ENCODE measurements around the gene NR2C1. TPM values are rescaled to one million over a fixed set of nuclear protein-coding genes. Genes with fewer than 3 reads are reported as not detected.

The NR2C1 gene
- total RNA-seq, 1 experiment from 2014 or later: 45.2 TPM

GRCh38 chr12:95073698-95074520 is 491 bp upstream of the NR2C1 start:
- peak overlapping the region; percentile 98 for H3K4me3 ChIP-seq (ENCODE audit: low read length)
- no peaks in the 10 kb centered on the region for H3K9me2 ChIP-seq (replicated peaks; ENCODE audit: insufficient read depth, low read length)
- H3K79me2 ChIP-seq (ENCODE audit: low read length): peaks cover 45% of the 10 kb centered on the region
- H3K27me3 ChIP-seq (ENCODE audit: low read length): no peaks in the 10 kb centered on the region
- peak overlapping the region; percentile 95 for H3K9ac ChIP-seq (ENCODE audit: low read length)
- H3K4me1 ChIP-seq (ENCODE audit: low read length): peaks cover 17% of the 10 kb centered on the region
- peak overlapping the region; percentile 64 for H2AFZ ChIP-seq (ENCODE audit: low read length)
- H3K9me3 ChIP-seq (ENCODE audit: low read length): no peaks in the 10 kb centered on the region
- no peaks in the 10 kb centered on the region for H4K20me1 ChIP-seq (ENCODE audit: insufficient read depth, low read depth, low read length)
- H3K4me2 ChIP-seq (ENCODE audit: low read depth, low read length, poor library complexity, severe bottlenecking): peak overlapping the region; percentile 88
- H3K36me3 ChIP-seq (ENCODE audit: insufficient read depth, low read length): no peaks in the 10 kb centered on the region; the same call in 1 of the 2 replicates
- no peak for DNase-seq
- H3K27ac ChIP-seq (ENCODE audit: low read length): peak overlapping the region; percentile 10; the same call in 1 of the 2 replicates

GRCh38 chr12:95070378-95070777 is 3.0 kb downstream of the NR2C1 start:
- no peak overlapping the region for H3K4me2 ChIP-seq (ENCODE audit: low read depth, low read length, poor library complexity, severe bottlenecking)
- no peak overlapping the region for H3K27ac ChIP-seq (ENCODE audit: low read length)
- H3K4me3 ChIP-seq (ENCODE audit: low read length): no peak overlapping the region
- H3K4me1 ChIP-seq (ENCODE audit: low read length): peaks cover 17% of the 10 kb centered on the region
- no peak overlapping the region for H3K9ac ChIP-seq (ENCODE audit: low read length)
- no peaks in the 10 kb centered on the region for H3K27me3 ChIP-seq (ENCODE audit: low read length)
- peaks cover 71% of the 10 kb centered on the region for H3K79me2 ChIP-seq (ENCODE audit: low read length)
- H3K9me3 ChIP-seq (ENCODE audit: low read length): no peaks in the 10 kb centered on the region
- H4K20me1 ChIP-seq (ENCODE audit: insufficient read depth, low read depth, low read length): no peaks in the 10 kb centered on the region
- H2AFZ ChIP-seq (ENCODE audit: low read length): no peak overlapping the region
- no peaks in the 10 kb centered on the region for H3K9me2 ChIP-seq (replicated peaks; ENCODE audit: insufficient read depth, low read length)
- DNase-seq: no peak
- peaks cover 12% of the 10 kb centered on the region; the same call in 1 of the 2 replicates for H3K36me3 ChIP-seq (ENCODE audit: insufficient read depth, low read length)

GRCh38 chr12:95066091-95066855 is 7.1 kb downstream of the NR2C1 start:
- H3K4me1 ChIP-seq (ENCODE audit: low read length): no peaks in the 10 kb centered on the region; the same call in 1 of the 2 replicates
- H4K20me1 ChIP-seq (ENCODE audit: insufficient read depth, low read depth, low read length): no peaks in the 10 kb centered on the region
- H3K9me3 ChIP-seq (ENCODE audit: low read length): no peaks in the 10 kb centered on the region
- no peak overlapping the region for H3K27ac ChIP-seq (ENCODE audit: low read length)
- no peaks in the 10 kb centered on the region for H3K27me3 ChIP-seq (ENCODE audit: low read length)
- peaks cover 38% of the 10 kb centered on the region for H3K36me3 ChIP-seq (ENCODE audit: insufficient read depth, low read length)
- no peaks in the 10 kb centered on the region for H3K9me2 ChIP-seq (replicated peaks; ENCODE audit: insufficient read depth, low read length)
- H2AFZ ChIP-seq (ENCODE audit: low read length): no peak overlapping the region
- no peak overlapping the region for H3K9ac ChIP-seq (ENCODE audit: low read length)
- peaks cover 69% of the 10 kb centered on the region for H3K79me2 ChIP-seq (ENCODE audit: low read length)
- H3K4me2 ChIP-seq (ENCODE audit: low read depth, low read length, poor library complexity, severe bottlenecking): no peak overlapping the region
- no peak for DNase-seq
- H3K4me3 ChIP-seq (ENCODE audit: low read length): no peak overlapping the region

GRCh38 chr12:95060951-95061350 is 12.5 kb downstream of the NR2C1 start:
- Histone ChIP-seq H3K9me3 (ENCODE audit: low read length) (no peaks in the 10 kb centered on the region), H3K36me3 (ENCODE audit: insufficient read depth, low read length) (peaks cover 63% of the 10 kb centered on the region), H3K9me2 (replicated peaks; ENCODE audit: insufficient read depth, low read length) (no peaks in the 10 kb centered on the region), H2AFZ (ENCODE audit: low read length) (no peak overlapping the region), H3K4me3 (ENCODE audit: low read length) (no peak overlapping the region), H3K9ac (ENCODE audit: low read length) (no peak overlapping the region), H4K20me1 (ENCODE audit: insufficient read depth, low read depth, low read length) (no peaks in the 10 kb centered on the region), H3K4me2 (ENCODE audit: low read depth, low read length, poor library complexity, severe bottlenecking) (no peak overlapping the region), H3K27me3 (ENCODE audit: low read length) (no peaks in the 10 kb centered on the region), H3K4me1 (ENCODE audit: low read length) (no peaks in the 10 kb centered on the region), H3K79me2 (ENCODE audit: low read length) (peaks cover 20% of the 10 kb centered on the region), H3K27ac (ENCODE audit: low read length) (no peak overlapping the region)
- no peak for DNase-seq

- Histone ChIP-seq H3K79me2 (ENCODE audit: low read length) (peaks cover 18% of the 10 kb centered on the region), H3K4me3 (ENCODE audit: low read length) (no peak overlapping the region), H3K4me1 (ENCODE audit: low read length) (no peaks in the 10 kb centered on the region), H3K9me3 (ENCODE audit: low read length) (no peaks in the 10 kb centered on the region), H3K9ac (ENCODE audit: low read length) (no peak overlapping the region), H3K27ac (ENCODE audit: low read length) (no peak overlapping the region), H4K20me1 (ENCODE audit: insufficient read depth, low read depth, low read length) (no peaks in the 10 kb centered on the region), H3K9me2 (replicated peaks; ENCODE audit: insufficient read depth, low read length) (no peaks in the 10 kb centered on the region), H2AFZ (ENCODE audit: low read length) (no peak overlapping the region), H3K36me3 (ENCODE audit: insufficient read depth, low read length) (peaks cover 66% of the 10 kb centered on the region), H3K4me2 (ENCODE audit: low read depth, low read length, poor library complexity, severe bottlenecking) (no peak overlapping the region), H3K27me3 (ENCODE audit: low read length) (no peaks in the 10 kb centered on the region)
- no peak for DNase-seq
These were observed 13.4 kb downstream of the NR2C1 start for GRCh38 chr12:95059984-95060383.

- Histone ChIP-seq H3K27me3 (ENCODE audit: low read length) (no peaks in the 10 kb centered on the region), H3K9me3 (ENCODE audit: low read length) (no peaks in the 10 kb centered on the region), H3K79me2 (ENCODE audit: low read length) (peaks cover 5% of the 10 kb centered on the region; the same call in 1 of the 2 replicates), H3K27ac (ENCODE audit: low read length) (no peak overlapping the region), H3K36me3 (ENCODE audit: insufficient read depth, low read length) (peaks cover 63% of the 10 kb centered on the region), H4K20me1 (ENCODE audit: insufficient read depth, low read depth, low read length) (no peaks in the 10 kb centered on the region), H3K9me2 (replicated peaks; ENCODE audit: insufficient read depth, low read length) (no peaks in the 10 kb centered on the region), H3K9ac (ENCODE audit: low read length) (no peak overlapping the region), H3K4me1 (ENCODE audit: low read length) (no peaks in the 10 kb centered on the region), H2AFZ (ENCODE audit: low read length) (no peak overlapping the region), H3K4me3 (ENCODE audit: low read length) (no peak overlapping the region), H3K4me2 (ENCODE audit: low read depth, low read length, poor library complexity, severe bottlenecking) (no peak overlapping the region)
- no peak for DNase-seq
These were observed 16.0 kb downstream of the NR2C1 start for GRCh38 chr12:95057424-95057823.

GRCh38 chr12:95055057-95055456 is 18.4 kb downstream of the NR2C1 start:
- no peak overlapping the region for H3K4me3 ChIP-seq (ENCODE audit: low read length)
- no peaks in the 10 kb centered on the region for H3K9me2 ChIP-seq (replicated peaks; ENCODE audit: insufficient read depth, low read length)
- no peak overlapping the region for H3K9ac ChIP-seq (ENCODE audit: low read length)
- no peaks in the 10 kb centered on the region for H3K27me3 ChIP-seq (ENCODE audit: low read length)
- no peak overlapping the region for H3K4me2 ChIP-seq (ENCODE audit: low read depth, low read length, poor library complexity, severe bottlenecking)
- H3K4me1 ChIP-seq (ENCODE audit: low read length): no peaks in the 10 kb centered on the region
- H4K20me1 ChIP-seq (ENCODE audit: insufficient read depth, low read depth, low read length): no peaks in the 10 kb centered on the region
- DNase-seq: no peak
- H3K36me3 ChIP-seq (ENCODE audit: insufficient read depth, low read length): peaks cover 58% of the 10 kb centered on the region; the same call in 1 of the 2 replicates
- no peaks in the 10 kb centered on the region for H3K9me3 ChIP-seq (ENCODE audit: low read length)
- no peak overlapping the region for H3K27ac ChIP-seq (ENCODE audit: low read length)
- no peak overlapping the region for H2AFZ ChIP-seq (ENCODE audit: low read length)
- peaks cover 7% of the 10 kb centered on the region; the same call in 1 of the 2 replicates for H3K79me2 ChIP-seq (ENCODE audit: low read length)

GRCh38 chr12:95054206-95054605 is 19.2 kb downstream of the NR2C1 start:
- Histone ChIP-seq H2AFZ (ENCODE audit: low read length) (no peak overlapping the region), H3K9me3 (ENCODE audit: low read length) (no peaks in the 10 kb centered on the region), H3K79me2 (ENCODE audit: low read length) (peaks cover 7% of the 10 kb centered on the region; the same call in 1 of the 2 replicates), H3K36me3 (ENCODE audit: insufficient read depth, low read length) (peaks cover 53% of the 10 kb centered on the region; the same call in 1 of the 2 replicates), H3K4me2 (ENCODE audit: low read depth, low read length, poor library complexity, severe bottlenecking) (no peak overlapping the region), H3K4me1 (ENCODE audit: low read length) (no peaks in the 10 kb centered on the region), H3K9ac (ENCODE audit: low read length) (no peak overlapping the region), H3K27me3 (ENCODE audit: low read length) (no peaks in the 10 kb centered on the region), H3K27ac (ENCODE audit: low read length) (no peak overlapping the region), H3K4me3 (ENCODE audit: low read length) (no peak overlapping the region), H4K20me1 (ENCODE audit: insufficient read depth, low read depth, low read length) (no peaks in the 10 kb centered on the region), H3K9me2 (replicated peaks; ENCODE audit: insufficient read depth, low read length) (no peaks in the 10 kb centered on the region)
- no peak for DNase-seq
